ENCODE results near the gene MRC1.
"Not testable (repeated sequence)": the region's sequence is repeated elsewhere in the genome, so short reads cannot be mapped to it uniquely, and the experiment has no call there.

MRC1 gene

GRCh38 chr10:17910125-17910789, 101.1 kb downstream of the MRC1 start:
- peak; percentile 1 for DNase-seq

GRCh38 chr10:17912754-17913153, 103.6 kb downstream of the MRC1 start:
- no peak for DNase-seq

- DNase-seq, result no peak
Measured at GRCh38 chr10:17913604-17914003, 104.5 kb downstream of the MRC1 start.

- DNase-seq, result no peak
Measured at GRCh38 chr10:17914169-17915045, 105.3 kb downstream of the MRC1 start.

- no peak for DNase-seq
Measured at GRCh38 chr10:17915181-17915580, 106.0 kb downstream of the MRC1 start.

- no peak for DNase-seq
Measured at GRCh38 chr10:17918187-17918903, 109.2 kb downstream of the MRC1 start.

- no peak for DNase-seq
Measured at GRCh38 chr10:17921378-17921777, 112.2 kb downstream of the MRC1 start.

- no peak for DNase-seq
Measured at GRCh38 chr10:17923728-17924127, 114.6 kb downstream of the MRC1 start.

- no peak for DNase-seq
Measured at GRCh38 chr10:17943033-17943745, 134.0 kb downstream of the MRC1 start.

GRCh38 chr10:17950269-17950668, 141.1 kb downstream of the MRC1 start:
- DNase-seq, result not testable (repeated sequence)

- DNase-seq, result no peak
Measured at GRCh38 chr10:17950726-17951125, 141.6 kb downstream of the MRC1 start.

GRCh38 chr10:17951868-17952371, 142.8 kb downstream of the MRC1 start, which contains the start of gene SLC39A12:
Gene SLC39A12 (plus strand): TSS chr10:17951918. CDS start chr10:17953277, 1,359 bp downstream.
- DNase-seq, result no peak

- DNase-seq, result not testable (repeated sequence)
Measured at GRCh38 chr10:17954372-17954771, 145.2 kb downstream of the MRC1 start.

GRCh38 chr10:17954861-17955260, 145.7 kb downstream of the MRC1 start:
- DNase-seq, result no peak

- DNase-seq, result no peak
Measured at GRCh38 chr10:17958049-17958448, 148.9 kb downstream of the MRC1 start.

GRCh38 chr10:17959870-17960269, 150.7 kb downstream of the MRC1 start:
- DNase-seq, result no peak

Data from CD4-positive, alpha-beta T cell treated with Interleukin-21 for 1 hour (primary cell).